HG02798 (cell line): Measurements from ENCODE around the gene MKKS.

Source experiments
- ATAC-seq: cut with Tn5 transposase; IDR thresholded peaks from one replicate; pipeline ENCODE4 v1.9.1; 2021; ENCODE audit warnings: mild to moderate bottlenecking; ENCODE audit not compliant: unreplicated experiment, poor library complexity

MKKS gene

DNA sequence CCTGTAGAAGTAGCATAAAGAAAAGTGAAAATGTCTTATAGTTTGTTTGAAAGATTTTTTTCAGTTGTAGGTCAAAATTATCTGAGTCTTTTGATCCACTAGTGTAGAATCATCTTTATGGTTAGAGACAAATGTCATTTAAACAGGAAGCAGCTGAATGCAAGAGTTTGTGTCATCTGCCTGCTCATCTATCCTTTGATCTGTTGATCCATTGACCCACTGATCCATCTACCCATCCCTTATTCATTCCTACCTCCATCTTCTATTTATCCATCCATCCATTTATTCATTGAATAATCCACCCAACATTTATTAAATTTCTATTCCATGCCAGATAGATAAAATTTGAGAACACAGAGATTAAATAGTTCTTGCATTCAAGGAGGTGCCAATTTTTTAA lies 62.6 kb downstream of the MKKS start:
- no peak for ATAC-seq

- no peak for ATAC-seq
Measured at GRCh38 chr20:10370091-10370887, 63.7 kb downstream of the MKKS start.

DNA sequence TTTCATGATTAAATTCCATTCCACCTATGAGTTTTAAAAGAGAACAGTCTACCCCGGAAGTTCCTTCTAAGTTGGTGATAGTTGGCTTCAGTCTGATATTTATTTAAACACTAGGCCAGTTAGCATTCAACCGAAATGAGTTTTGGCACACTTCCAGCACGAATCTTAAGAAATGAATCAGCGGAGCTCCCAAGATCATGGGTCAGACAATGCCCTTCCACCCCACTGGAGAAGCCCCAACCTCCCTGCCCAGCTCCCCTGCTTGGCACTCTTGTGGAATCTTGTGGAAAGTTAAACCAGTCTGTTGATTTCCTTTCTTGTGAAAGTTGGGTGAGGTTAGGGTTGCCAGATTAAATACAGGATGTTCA lies 64.3 kb downstream of the MKKS start:
- no peak for ATAC-seq

- no peak for ATAC-seq
Measured at GRCh38 chr20:10368702-10369041, 65.3 kb downstream of the MKKS start.

DNA sequence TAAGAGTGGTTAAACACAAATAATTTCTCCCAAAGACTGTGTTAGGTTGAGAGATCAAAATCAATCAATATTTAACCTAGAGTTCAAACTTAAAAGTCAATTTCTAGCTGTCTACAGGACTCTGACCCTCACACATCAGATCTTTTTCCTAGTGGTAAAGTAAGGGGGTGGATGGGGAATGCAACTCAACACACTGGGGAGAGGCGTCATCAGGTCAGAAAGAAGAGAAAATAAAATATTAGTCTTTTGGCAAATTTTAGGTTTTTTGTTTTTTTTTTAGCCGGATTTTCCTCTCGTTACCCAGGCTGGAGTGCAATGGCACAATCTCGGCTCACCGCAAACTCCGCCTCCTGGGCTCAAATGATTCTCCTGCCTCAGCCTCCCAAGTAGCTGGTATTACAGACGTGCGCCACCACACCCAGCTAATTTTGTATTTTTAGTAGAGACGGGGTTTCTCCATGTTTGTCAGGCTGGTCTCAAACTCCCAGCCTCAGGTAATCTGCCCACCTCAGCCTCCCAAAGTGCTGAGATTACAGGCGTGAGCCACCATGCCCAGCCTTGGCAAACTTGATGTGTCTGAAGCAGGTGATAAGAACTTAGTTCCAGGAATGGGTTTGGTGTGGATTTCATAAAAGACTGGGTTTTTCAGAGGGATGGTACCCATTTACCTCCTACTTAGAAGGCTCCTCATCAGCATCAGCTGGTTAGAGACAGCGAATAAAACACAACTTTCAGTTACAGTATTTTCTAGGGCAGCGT lies 65.9 kb downstream of the MKKS start:
- no peak for ATAC-seq

GRCh38 chr20:10367693-10367942 lies 66.4 kb downstream of the MKKS start:
- no peak for ATAC-seq

DNA sequence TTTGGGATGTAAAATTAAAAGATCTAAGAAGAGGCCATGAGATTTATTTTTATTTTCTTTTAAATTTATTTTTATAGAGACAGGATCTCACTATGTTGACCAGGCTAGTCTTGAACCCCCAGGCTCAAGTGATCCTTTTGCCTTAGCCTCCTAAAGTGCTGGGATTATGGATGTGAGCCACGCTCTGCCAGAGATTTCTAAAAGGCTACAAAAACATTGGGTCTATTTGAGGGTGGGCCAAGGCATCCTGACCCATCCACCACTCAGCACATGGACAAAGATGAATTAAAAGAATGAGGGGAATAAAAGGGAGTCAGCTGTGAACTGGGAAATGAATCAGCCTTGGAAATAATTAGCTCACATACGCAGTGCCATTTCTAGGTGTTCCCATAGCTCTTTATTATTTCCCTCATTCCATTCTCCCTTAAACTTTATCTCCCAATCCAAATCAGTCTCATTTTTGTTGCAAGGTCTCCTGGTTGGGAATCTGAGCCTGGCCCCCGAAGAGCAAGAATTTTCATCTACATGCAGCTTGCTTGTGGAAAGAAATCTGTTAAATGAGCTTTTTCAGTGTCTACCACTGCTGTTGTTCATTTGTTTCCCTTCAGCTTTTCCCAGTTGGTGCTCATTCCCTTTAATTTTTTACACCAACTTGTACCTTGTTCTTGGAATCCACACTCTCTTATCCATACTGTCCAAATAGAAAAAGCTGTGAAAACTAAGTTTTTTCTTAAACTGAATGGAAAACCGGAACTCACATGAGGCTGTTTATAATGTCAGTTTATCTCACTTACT lies 66.9 kb downstream of the MKKS start:
- ATAC-seq, result no peak

DNA sequence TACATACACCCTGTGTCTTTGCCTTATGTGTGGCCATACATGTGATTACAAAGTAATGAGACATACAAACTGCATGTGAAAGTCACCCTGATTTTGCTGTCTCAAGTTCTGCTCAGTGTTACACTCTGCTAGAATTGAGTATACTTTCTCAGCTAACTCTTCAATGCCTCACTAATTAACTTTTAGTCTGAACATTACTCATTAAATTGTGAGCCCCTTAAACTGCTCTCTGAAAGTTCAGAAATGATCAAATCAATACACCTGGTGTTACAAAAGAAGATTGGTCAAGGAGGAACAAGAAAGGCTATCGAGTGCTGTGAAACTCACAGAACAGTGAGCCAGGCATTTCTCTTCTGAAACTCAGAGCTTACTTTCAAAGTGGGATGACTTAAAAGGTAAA lies 71.3 kb downstream of the MKKS start:
- peak; percentile 53 for ATAC-seq

GRCh38 chr20:10360878-10361277 lies 73.1 kb downstream of the MKKS start:
- ATAC-seq, result no peak

DNA sequence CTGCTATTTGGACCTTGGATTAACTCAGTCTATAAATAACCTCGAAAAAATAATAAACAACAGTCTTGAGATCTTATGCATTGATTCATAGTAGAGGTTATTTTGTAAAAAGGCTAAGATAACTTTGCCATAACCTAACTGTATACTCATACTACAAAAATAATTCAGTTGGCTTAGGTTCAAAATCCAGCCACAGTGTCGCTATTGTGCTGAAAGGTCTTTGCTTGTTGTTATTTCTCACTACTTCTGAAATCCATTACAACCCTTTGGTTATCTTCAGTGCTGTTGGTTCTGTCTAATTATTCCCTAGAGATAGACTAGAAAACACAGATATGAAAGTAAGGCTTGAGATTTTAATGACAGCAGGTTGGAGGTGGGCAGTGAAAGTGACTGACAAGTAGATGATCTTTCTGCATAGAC lies 74.4 kb downstream of the MKKS start:
- ATAC-seq, result no peak

- no peak for ATAC-seq
Measured at GRCh38 chr20:10357974-10358373, 76.0 kb downstream of the MKKS start.

DNA sequence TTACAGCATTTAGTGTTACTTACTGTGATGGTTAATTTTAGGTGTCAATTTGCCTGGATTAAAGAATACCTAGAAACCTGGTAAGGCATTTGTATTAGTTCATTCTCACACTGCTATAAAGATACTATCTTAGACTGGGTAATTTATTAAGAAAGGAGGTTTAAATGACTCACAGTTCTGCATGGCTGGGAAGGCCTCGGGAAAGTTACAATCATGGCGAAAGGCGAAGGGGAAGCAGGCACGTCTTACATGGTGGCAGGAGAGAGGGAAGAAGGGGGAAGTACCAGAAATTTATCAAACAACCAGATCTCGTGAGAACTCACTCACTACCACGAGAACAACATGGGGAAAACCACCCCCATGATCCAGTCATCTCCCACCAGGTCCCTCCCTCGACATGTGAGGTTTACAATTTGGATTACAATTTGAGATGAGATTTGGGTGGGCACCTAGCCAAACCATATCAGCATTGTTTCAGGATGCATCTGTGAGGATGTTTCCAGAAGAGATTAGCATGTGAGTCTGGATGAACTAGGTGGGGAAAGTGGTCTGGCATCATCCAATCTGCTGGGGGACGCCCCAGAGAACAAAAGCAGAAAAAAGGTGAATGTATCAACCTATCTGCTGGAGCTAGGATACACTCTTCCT lies 76.8 kb downstream of the MKKS start:
- no peak for ATAC-seq

DNA sequence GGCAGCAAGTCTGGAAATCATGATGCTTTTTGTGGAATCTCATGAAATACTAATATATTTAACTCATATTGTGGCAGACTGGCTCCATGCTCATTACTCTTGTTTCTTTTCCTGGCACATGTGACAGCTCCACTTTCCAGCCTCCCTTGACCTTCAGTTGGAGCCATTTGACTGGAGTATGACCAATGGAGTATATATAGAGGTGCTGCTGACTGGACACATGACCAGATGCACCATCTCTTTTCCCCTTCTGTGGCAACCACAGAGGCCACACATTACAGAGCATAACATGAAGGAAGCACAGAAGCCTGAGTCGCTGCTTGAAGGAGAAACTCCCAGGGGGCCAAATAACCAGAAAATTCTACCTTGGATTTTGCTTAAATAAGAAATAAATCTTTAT lies 77.4 kb downstream of the MKKS start:
- no peak for ATAC-seq

GRCh38 chr20:10352934-10353824 lies 80.8 kb downstream of the MKKS start:
- no peak for ATAC-seq
